SK-N-SH (cell line): ENCODE results near the gene OLFML2A. TPM values are rescaled to one million over a fixed set of nuclear protein-coding genes. Genes with fewer than 3 reads are reported as not detected.

Source experiments
- CTCF ChIA-PET: fragments of 300-600, 350-600 bp; formaldehyde crosslinking; extraction: SDS; loops from one replicate; lab custom pipeline; 2021; lab: Yijun Ruan, JAX
- POLR2A ChIA-PET: fragments of 350-600 bp; sonication (Branson Sonifier 250); formaldehyde crosslinking; extraction: SDS; loops from one replicate; lab custom pipeline; 2020; ENCODE audit warnings: antibody characterized with exemption, inconsistent platforms; lab: Yijun Ruan, JAX
- DNase-seq: peaks from one replicate; pipeline ENCODE4 v3.0.0; 2012
- H2AFZ ChIP-seq: fragments of 200-600 bp; sonication (generic); 2 replicates; pipeline ENCODE4 v1.8.1; 2016; ENCODE audit warnings: antibody characterized with exemption, mild to moderate bottlenecking, low read depth
- H3F3A ChIP-seq: fragments of 200-600 bp; sonication (generic); replicated peaks from 2 replicates; pipeline ENCODE3; 2016; ENCODE audit warnings: antibody characterized with exemption, mild to moderate bottlenecking; ENCODE audit not compliant: insufficient read depth
- H3K27ac ChIP-seq, 2 experiments: fragments of 200-500 bp in 1 of 2; fragments of 200-600 bp in 1 of 2; sonication (Bioruptor generic) in 1 of 2; sonication (generic), shearing (Covaris generic) in 1 of 2; 2 replicates each; pipeline versions ENCODE4 v1.5.1 to v1.6.1; 2014 to 2016; ENCODE audit warnings: low read depth in 2 of 2, inconsistent platforms in 1 of 2, low read length in 1 of 2, mild to moderate bottlenecking in 1 of 2, mixed read lengths in 1 of 2
- H3K27me3 ChIP-seq: fragments of 200-600 bp; sonication (generic), shearing (Covaris generic); 2 replicates; pipeline ENCODE4 v1.6.1; 2016; ENCODE audit warnings: mixed run types; ENCODE audit not compliant: insufficient read depth
- H3K36me3 ChIP-seq, 2 experiments: fragments of 200-500 bp in 1 of 2; fragments of 200-600 bp in 1 of 2; sonication (Bioruptor generic) in 1 of 2; sonication (generic) in 1 of 2; replicated peaks in 1 of 2; 2 replicates each; pipeline versions ENCODE3 to v1.5.1; 2014 to 2016; ENCODE audit warnings: low read length in 1 of 2, mild to moderate bottlenecking in 1 of 2; ENCODE audit not compliant: insufficient read depth in 2 of 2, control insufficient read depth in 1 of 2
- H3K4me1 ChIP-seq, 2 experiments: fragments of 200-500 bp in 1 of 2; fragments of 200-600 bp in 1 of 2; sonication (Bioruptor generic) in 1 of 2; sonication (generic), shearing (Covaris generic) in 1 of 2; 2 replicates each; pipeline versions ENCODE4 v1.5.1 to v1.6.1; 2014 to 2016; ENCODE audit warnings: low read depth in 1 of 2, low read length in 1 of 2, mixed run types in 1 of 2; ENCODE audit not compliant: insufficient read depth in 2 of 2, control insufficient read depth in 1 of 2
- H3K4me2 ChIP-seq: fragments of 200-600 bp; sonication (generic), shearing (Covaris generic); 2 replicates; pipeline ENCODE4 v1.6.1; 2017; ENCODE audit warnings: mixed run types
- H3K4me3 ChIP-seq, 2 experiments: fragments of 200-500 bp in 1 of 2; fragments of 200-600 bp in 1 of 2; sonication (Bioruptor generic) in 1 of 2; sonication (generic), shearing (Covaris generic) in 1 of 2; 2 replicates each; pipeline versions ENCODE4 v1.5.1 to v1.8.1; 2014 to 2016; ENCODE audit warnings: low read depth in 2 of 2, inconsistent platforms in 1 of 2, low read length in 1 of 2, mild to moderate bottlenecking in 1 of 2, mixed read lengths in 1 of 2, moderate library complexity in 1 of 2
- H3K79me2 ChIP-seq: fragments of 200-600 bp; sonication (generic); 2 replicates; pipeline ENCODE4 v1.8.1; 2017; ENCODE audit warnings: mild to moderate bottlenecking; ENCODE audit not compliant: insufficient read depth
- H3K9ac ChIP-seq: fragments of 200-600 bp; sonication (generic); 2 replicates; pipeline ENCODE4 v1.6.1; 2017; ENCODE audit warnings: mixed run types
- H3K9me2 ChIP-seq: fragments of 200-600 bp; sonication (generic); 2 replicates; pipeline ENCODE4 v1.6.1; 2017; ENCODE audit warnings: mixed run types
- H3K9me3 ChIP-seq: fragments of 200-600 bp; sonication (generic); 2 replicates; pipeline ENCODE4 v1.6.1; 2017; ENCODE audit warnings: mixed run types, mild to moderate bottlenecking, moderate library complexity
- H4K20me1 ChIP-seq: fragments of 200-600 bp; sonication (generic); 2 replicates; pipeline ENCODE4 v1.6.1; 2017; ENCODE audit warnings: mild to moderate bottlenecking, mixed run types; ENCODE audit not compliant: insufficient read depth
- CHD2 ChIP-seq: fragments of 150-350 bp; IDR thresholded peaks from 2 replicates; pipeline ENCODE4 v1.6.1; 2018; ENCODE audit warnings: low read length; ENCODE audit not compliant: partially characterized antibody
- EP300 ChIP-seq, 2 experiments: IDR thresholded peaks; 2 replicates each; pipeline versions ENCODE4 v1.4.0 to v1.6.1; 2012; ENCODE audit warnings: borderline replicate concordance in 1 of 2, low read depth in 1 of 2, low read length in 1 of 2
- EZH2phosphoT487 ChIP-seq: fragments of 200-600 bp; sonication (generic); IDR thresholded peaks from 2 replicates; pipeline ENCODE4 v1.6.1; 2017; ENCODE audit warnings: low read depth, mixed run types, mild to moderate bottlenecking, antibody characterized with exemption, moderate library complexity, borderline replicate concordance
- FOSL2 ChIP-seq: IDR thresholded peaks from 2 replicates; pipeline ENCODE4 v1.4.0; 2012; ENCODE audit warnings: low read depth, mild to moderate bottlenecking, moderate library complexity, borderline replicate concordance
- FOXM1 ChIP-seq: IDR thresholded peaks from 2 replicates; pipeline ENCODE4 v1.4.0; 2012; ENCODE audit warnings: low read depth, mild to moderate bottlenecking
- GATA2 ChIP-seq: sonication (generic); formaldehyde crosslinking; IDR thresholded peaks from 2 replicates; pipeline ENCODE4 v1.5.0; 2020; ENCODE audit warnings: mild to moderate bottlenecking, missing genetic modification reagents
- MEF2A ChIP-seq: IDR thresholded peaks from 2 replicates; pipeline ENCODE4 v1.4.0; 2012; ENCODE audit warnings: low read depth, borderline replicate concordance
- MXI1 ChIP-seq: IDR thresholded peaks from 2 replicates; pipeline ENCODE4 v1.6.1; 2012; ENCODE audit warnings: mild to moderate bottlenecking, low read depth, low read length, improper control_type of control experiment
- NFIC ChIP-seq: IDR thresholded peaks from 2 replicates; pipeline ENCODE4 v1.4.0; 2012; ENCODE audit warnings: borderline replicate concordance
- NRF1 ChIP-seq: IDR thresholded peaks from 2 replicates; pipeline ENCODE4 v1.6.1; 2012; ENCODE audit warnings: low read depth, mild to moderate bottlenecking, low read length
- RAD21 ChIP-seq: IDR thresholded peaks from 2 replicates; pipeline ENCODE4 v1.6.1; 2012; ENCODE audit warnings: mild to moderate bottlenecking, low read length
- RFX5 ChIP-seq: IDR thresholded peaks from 2 replicates; pipeline ENCODE4 v1.6.1; 2012; ENCODE audit warnings: mild to moderate bottlenecking, improper control_type of control experiment, low read length
- SMC3 ChIP-seq: IDR thresholded peaks from 2 replicates; pipeline ENCODE4 v1.6.1; 2012; ENCODE audit warnings: low read depth, low read length, improper control_type of control experiment
- TAF1 ChIP-seq: IDR thresholded peaks from 2 replicates; pipeline ENCODE4 v1.6.1; 2012; ENCODE audit warnings: low read depth, mild to moderate bottlenecking, low read length, moderate library complexity, borderline replicate concordance
- TCF12 ChIP-seq: IDR thresholded peaks from 2 replicates; pipeline ENCODE4 v1.4.0; 2012
- TEAD4 ChIP-seq: IDR thresholded peaks from 2 replicates; pipeline ENCODE4 v1.4.0; 2012; ENCODE audit warnings: mild to moderate bottlenecking, borderline replicate concordance; ENCODE audit not compliant: insufficient read depth
- USF2 ChIP-seq: fragments of 150-350 bp; IDR thresholded peaks from 2 replicates; pipeline ENCODE4 v1.6.1; 2017; ENCODE audit warnings: antibody characterized with exemption, low read length, low read depth, borderline replicate concordance
- YY1 ChIP-seq: IDR thresholded peaks from 2 replicates; pipeline ENCODE4 v1.4.0; 2012; ENCODE audit warnings: low read depth, mild to moderate bottlenecking
- WGBS: methylation state at CpG from one replicate; pipeline ENCODE4 v1.1.6; 2017; ENCODE audit warnings: low lambda C conversion rate; 5-methylcytosine and 5-hydroxymethylcytosine counted together
- polyA plus RNA-seq, 3 experiments: library from polyadenylated mRNA; depleted of rRNA; stranded (reverse); fragments of >200 nt; gene quantifications; 2 replicates each; pipeline ENCODE4 v1.2.3, GENCODE V29; 2012
- TF ChIP-seq, protein P1 (sequence below): IDR thresholded peaks from 2 replicates; pipeline ENCODE4; 2012
- TF ChIP-seq, protein P2 (sequence below): fragments of 200-600 bp; sonication (generic); IDR thresholded peaks from 2 replicates; pipeline ENCODE4 v1.6.1; 2017; ENCODE audit warnings: antibody characterized with exemption, mild to moderate bottlenecking, moderate library complexity
- TF ChIP-seq, protein P3 (sequence below): fragments of 150-350 bp; IDR thresholded peaks from 2 replicates; pipeline ENCODE4 v1.6.1; 2016; ENCODE audit warnings: mild to moderate bottlenecking, low read depth, low read length
- TF ChIP-seq, protein P4 (sequence below): IDR thresholded peaks from 2 replicates; pipeline ENCODE4 v1.4.0; 2012; ENCODE audit warnings: low read depth, borderline replicate concordance

OLFML2A gene
- polyA plus RNA-seq, 1 of the 3 experiments (the other 2 are of a cell fraction), result 7.7 TPM

GRCh38 chr9:124776618-124776953 lies 347 bp upstream of the OLFML2A start (continued):
- no peak for TF ChIP-seq MXI1
- TF ChIP-seq CHD2, result no peak
- no peak for TF ChIP-seq GATA2 (CRISPR knock-in tag)
- no peak for TF ChIP-seq TCF12
- no peak for TF ChIP-seq RFX5
- TF ChIP-seq SMC3, result no peak
- TF ChIP-seq, protein P1, sequence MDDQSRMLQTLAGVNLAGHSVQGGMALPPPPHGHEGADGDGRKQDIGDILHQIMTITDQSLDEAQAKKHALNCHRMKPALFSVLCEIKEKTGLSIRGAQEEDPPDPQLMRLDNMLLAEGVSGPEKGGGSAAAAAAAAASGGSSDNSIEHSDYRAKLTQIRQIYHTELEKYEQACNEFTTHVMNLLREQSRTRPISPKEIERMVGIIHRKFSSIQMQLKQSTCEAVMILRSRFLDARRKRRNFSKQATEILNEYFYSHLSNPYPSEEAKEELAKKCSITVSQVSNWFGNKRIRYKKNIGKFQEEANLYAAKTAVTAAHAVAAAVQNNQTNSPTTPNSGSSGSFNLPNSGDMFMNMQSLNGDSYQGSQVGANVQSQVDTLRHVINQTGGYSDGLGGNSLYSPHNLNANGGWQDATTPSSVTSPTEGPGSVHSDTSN, result no peak

- Histone ChIP-seq H3K36me3 (no peaks in the 10 kb centered on the region), H3K4me3 (no peak overlapping the region), H3K9me2 (no peaks in the 10 kb centered on the region), H4K20me1 (no peaks in the 10 kb centered on the region), H3K4me2 (peak overlapping the region; percentile 42), H3K9ac (no peak overlapping the region), H3K27ac (peak overlapping the region in 1 of 2 experiments; percentile 22; a peak in 1 of 4 replicates), H3K79me2 (no peaks in the 10 kb centered on the region), H3K9me3 (no peaks in the 10 kb centered on the region), H2AFZ (no peak overlapping the region), H3F3A (peaks cover 6% of the 10 kb centered on the region), H3K27me3 (no peaks in the 10 kb centered on the region), H3K4me1 (peaks cover 3 to 14% of the 10 kb centered on the region in 2 experiments; a peak in 3 of 4 replicates)
- DNase-seq, result no peak
- WGBS, result 76% methylated on average over 11 of the region's 11 CpGs
- CTCF ChIA-PET, result interaction anchor here (1.2 to 16.2 kb wide), 4 partner anchors 16 to 69 kb away, joined by 4 to 1436 read pairs (median 49); partner anchors contain the start of genes ARPC5L, RPL35 and WDR38
- POLR2A ChIA-PET, result interaction anchor here (0.6 to 1.7 kb wide), 4 partner anchors 56 to 78 kb away, joined by 3 to 11 read pairs (median 3); no protein-coding TSS in a partner anchor
- TF ChIP-seq MEF2A (no peak), TAF1 (no peak), FOSL2 (no peak), EZH2phosphoT487 (no peak), MXI1 (no peak), SMC3 (no peak), FOXM1 (no peak), NFIC (no peak), USF2 (no peak), RAD21 (no peak), RFX5 (no peak), NRF1 (no peak), TEAD4 (no peak), EP300 (IDR thresholded peaks at IDR 0.05; ENCODE audit: borderline replicate concordance in 1 of 2, low read depth in 1 of 2, low read length in 1 of 2) (no peak), YY1 (no peak)
- TF ChIP-seq, protein P2, sequence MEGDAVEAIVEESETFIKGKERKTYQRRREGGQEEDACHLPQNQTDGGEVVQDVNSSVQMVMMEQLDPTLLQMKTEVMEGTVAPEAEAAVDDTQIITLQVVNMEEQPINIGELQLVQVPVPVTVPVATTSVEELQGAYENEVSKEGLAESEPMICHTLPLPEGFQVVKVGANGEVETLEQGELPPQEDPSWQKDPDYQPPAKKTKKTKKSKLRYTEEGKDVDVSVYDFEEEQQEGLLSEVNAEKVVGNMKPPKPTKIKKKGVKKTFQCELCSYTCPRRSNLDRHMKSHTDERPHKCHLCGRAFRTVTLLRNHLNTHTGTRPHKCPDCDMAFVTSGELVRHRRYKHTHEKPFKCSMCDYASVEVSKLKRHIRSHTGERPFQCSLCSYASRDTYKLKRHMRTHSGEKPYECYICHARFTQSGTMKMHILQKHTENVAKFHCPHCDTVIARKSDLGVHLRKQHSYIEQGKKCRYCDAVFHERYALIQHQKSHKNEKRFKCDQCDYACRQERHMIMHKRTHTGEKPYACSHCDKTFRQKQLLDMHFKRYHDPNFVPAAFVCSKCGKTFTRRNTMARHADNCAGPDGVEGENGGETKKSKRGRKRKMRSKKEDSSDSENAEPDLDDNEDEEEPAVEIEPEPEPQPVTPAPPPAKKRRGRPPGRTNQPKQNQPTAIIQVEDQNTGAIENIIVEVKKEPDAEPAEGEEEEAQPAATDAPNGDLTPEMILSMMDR, result no peak
- TF ChIP-seq, protein P3, sequence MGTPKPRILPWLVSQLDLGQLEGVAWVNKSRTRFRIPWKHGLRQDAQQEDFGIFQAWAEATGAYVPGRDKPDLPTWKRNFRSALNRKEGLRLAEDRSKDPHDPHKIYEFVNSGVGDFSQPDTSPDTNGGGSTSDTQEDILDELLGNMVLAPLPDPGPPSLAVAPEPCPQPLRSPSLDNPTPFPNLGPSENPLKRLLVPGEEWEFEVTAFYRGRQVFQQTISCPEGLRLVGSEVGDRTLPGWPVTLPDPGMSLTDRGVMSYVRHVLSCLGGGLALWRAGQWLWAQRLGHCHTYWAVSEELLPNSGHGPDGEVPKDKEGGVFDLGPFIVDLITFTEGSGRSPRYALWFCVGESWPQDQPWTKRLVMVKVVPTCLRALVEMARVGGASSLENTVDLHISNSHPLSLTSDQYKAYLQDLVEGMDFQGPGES, result no peak
- TF ChIP-seq, protein P4, sequence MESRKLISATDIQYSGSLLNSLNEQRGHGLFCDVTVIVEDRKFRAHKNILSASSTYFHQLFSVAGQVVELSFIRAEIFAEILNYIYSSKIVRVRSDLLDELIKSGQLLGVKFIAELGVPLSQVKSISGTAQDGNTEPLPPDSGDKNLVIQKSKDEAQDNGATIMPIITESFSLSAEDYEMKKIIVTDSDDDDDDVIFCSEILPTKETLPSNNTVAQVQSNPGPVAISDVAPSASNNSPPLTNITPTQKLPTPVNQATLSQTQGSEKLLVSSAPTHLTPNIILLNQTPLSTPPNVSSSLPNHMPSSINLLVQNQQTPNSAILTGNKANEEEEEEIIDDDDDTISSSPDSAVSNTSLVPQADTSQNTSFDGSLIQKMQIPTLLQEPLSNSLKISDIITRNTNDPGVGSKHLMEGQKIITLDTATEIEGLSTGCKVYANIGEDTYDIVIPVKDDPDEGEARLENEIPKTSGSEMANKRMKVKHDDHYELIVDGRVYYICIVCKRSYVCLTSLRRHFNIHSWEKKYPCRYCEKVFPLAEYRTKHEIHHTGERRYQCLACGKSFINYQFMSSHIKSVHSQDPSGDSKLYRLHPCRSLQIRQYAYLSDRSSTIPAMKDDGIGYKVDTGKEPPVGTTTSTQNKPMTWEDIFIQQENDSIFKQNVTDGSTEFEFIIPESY, result no peak
- TF ChIP-seq, protein P1, result no peak
Measured at GRCh38 chr9:124778575-124779367, 1.8 kb downstream of the OLFML2A start.
